HepG2 (cell line): ENCODE results near the gene CLDN9. TPM values are rescaled to one million over a fixed set of nuclear protein-coding genes. Genes with fewer than 3 reads are reported as not detected.

Experiments
- ADNP ChIP-seq: sonication (generic); formaldehyde crosslinking; IDR thresholded peaks from 2 replicates; pipeline ENCODE4 v1.4.0; 2020; ENCODE audit warnings: missing genetic modification reagents
- FOXO1 ChIP-seq: sonication (generic); formaldehyde crosslinking; IDR thresholded peaks from 2 replicates; pipeline ENCODE4 v1.4.0; 2020; ENCODE audit warnings: missing genetic modification reagents
- GFI1 ChIP-seq: sonication (generic); formaldehyde crosslinking; IDR thresholded peaks from 2 replicates; pipeline ENCODE4 v1.5.0; 2020; ENCODE audit warnings: missing genetic modification reagents, mild to moderate bottlenecking, borderline replicate concordance
- GLI4 ChIP-seq: sonication (generic); formaldehyde crosslinking; IDR thresholded peaks from 2 replicates; pipeline ENCODE4 v1.5.1; 2020; ENCODE audit warnings: missing genetic modification reagents, mild to moderate bottlenecking, moderate library complexity, borderline replicate concordance
- HNF4A ChIP-seq: sonication (generic); formaldehyde crosslinking; IDR thresholded peaks from 2 replicates; pipeline ENCODE4 v1.4.0; 2020; ENCODE audit warnings: missing genetic modification reagents
- KLF6 ChIP-seq: IDR thresholded peaks from 2 replicates; pipeline ENCODE4 v1.8.0; 2016; ENCODE audit warnings: missing biosample characterization, missing genetic modification reagents
- MAF1 ChIP-seq: sonication (generic); formaldehyde crosslinking; IDR thresholded peaks from 2 replicates; pipeline ENCODE4 v1.5.0; 2020; ENCODE audit warnings: missing genetic modification reagents, borderline replicate concordance
- MEF2D ChIP-seq: sonication (generic); formaldehyde crosslinking; IDR thresholded peaks from 2 replicates; pipeline ENCODE4 v1.5.1; 2020; ENCODE audit warnings: mild to moderate bottlenecking, missing genetic modification reagents
- MTA3 ChIP-seq: sonication (generic); formaldehyde crosslinking; IDR thresholded peaks from 2 replicates; pipeline ENCODE4 v1.4.0; 2020; ENCODE audit warnings: missing genetic modification reagents
- NR2C2 ChIP-seq: sonication (generic); formaldehyde crosslinking; IDR thresholded peaks from 2 replicates; pipeline ENCODE4 v1.4.0; 2020; ENCODE audit warnings: missing genetic modification reagents, mild to moderate bottlenecking, moderate library complexity, borderline replicate concordance
- SALL2 ChIP-seq: sonication (generic); formaldehyde crosslinking; IDR thresholded peaks from 2 replicates; pipeline ENCODE4 v1.8.1; 2023; ENCODE audit warnings: mild to moderate bottlenecking, missing genetic modification reagents, inconsistent platforms
- SIX4 ChIP-seq: sonication (generic); formaldehyde crosslinking; IDR thresholded peaks from 2 replicates; pipeline ENCODE4 v1.4.0; 2020; ENCODE audit warnings: missing genetic modification reagents
- SOX6 ChIP-seq, 2 experiments: fragments of 450-650 bp in 1 of 2; sonication (generic) in 1 of 2; formaldehyde crosslinking in 1 of 2; IDR thresholded peaks; 2 replicates each; pipeline versions ENCODE4 v1.4.0 to v1.6.1; 2017 to 2020; ENCODE audit warnings: antibody characterized with exemption in 1 of 2, mild to moderate bottlenecking in 1 of 2, missing genetic modification reagents in 1 of 2
- SP140L ChIP-seq: sonication (generic); formaldehyde crosslinking; IDR thresholded peaks from 2 replicates; pipeline ENCODE4 v1.4.0; 2020; ENCODE audit warnings: missing genetic modification reagents, borderline replicate concordance
- SP5 ChIP-seq: IDR thresholded peaks from 2 replicates; pipeline ENCODE4 v1.6.1; 2016; ENCODE audit warnings: low read depth, borderline replicate concordance
- ZNF225 ChIP-seq: sonication (generic); formaldehyde crosslinking; IDR thresholded peaks from 2 replicates; pipeline ENCODE4 v1.4.0; 2020; ENCODE audit warnings: mild to moderate bottlenecking, missing genetic modification reagents
- ZNF256 ChIP-seq: sonication (generic); formaldehyde crosslinking; conservative IDR thresholded peaks from 2 replicates; pipeline ENCODE4 v1.4.0; 2020; ENCODE audit warnings: missing genetic modification reagents
- ZNF350 ChIP-seq: sonication (generic); formaldehyde crosslinking; IDR thresholded peaks from 2 replicates; pipeline ENCODE4 v1.4.0; 2020; ENCODE audit warnings: mild to moderate bottlenecking, low read depth, missing genetic modification reagents, borderline replicate concordance
- ZNF354B ChIP-seq: sonication (generic); formaldehyde crosslinking; IDR thresholded peaks from 2 replicates; pipeline ENCODE4 v1.8.0; 2022; ENCODE audit warnings: mild to moderate bottlenecking, missing genetic modification reagents
- ZNF484 ChIP-seq: sonication (generic); formaldehyde crosslinking; IDR thresholded peaks from 2 replicates; pipeline ENCODE4 v1.5.1; 2020; ENCODE audit warnings: mild to moderate bottlenecking, low read depth, missing genetic modification reagents, borderline replicate concordance
- ZNF598 ChIP-seq: sonication (generic); formaldehyde crosslinking; IDR thresholded peaks from 2 replicates; pipeline ENCODE4 v1.5.1; 2020; ENCODE audit warnings: mild to moderate bottlenecking, missing genetic modification reagents, borderline replicate concordance
- ZNF816 ChIP-seq: sonication (generic); formaldehyde crosslinking; IDR thresholded peaks from 2 replicates; pipeline ENCODE4 v1.8.0; 2022; ENCODE audit warnings: missing genetic modification reagents, mild to moderate bottlenecking, borderline replicate concordance
- ZNF878 ChIP-seq: sonication (generic); formaldehyde crosslinking; IDR thresholded peaks from 2 replicates; pipeline ENCODE4 v1.8.1; 2023; ENCODE audit warnings: mild to moderate bottlenecking, missing genetic modification reagents, moderate library complexity
- ZSCAN22 ChIP-seq: sonication (generic); formaldehyde crosslinking; IDR thresholded peaks from 2 replicates; pipeline ENCODE4 v1.4.0; 2020; ENCODE audit warnings: mild to moderate bottlenecking, missing genetic modification reagents
- polyA plus RNA-seq, 8 experiments: library from polyadenylated mRNA; depleted of rRNA in 3 of 8; stranded (reverse) in 7 of 8; unstranded in 1 of 8; fragments of >200 nt; fragmentation: Illumina TruSeq in 4 of 8; extraction: Trizol in 4 of 8; gene quantifications; 2 replicates each; pipeline versions ENCODE4 v1.2.1 to v1.2.3, GENCODE V29; 2011 to 2016; ENCODE audit warnings: low read depth in 4 of 8, missing spikeins in 1 of 8, mixed read lengths in 1 of 8; ENCODE audit not compliant: insufficient read depth in 1 of 8
- total RNA-seq, 5 experiments: library from RNA; depleted of rRNA; stranded (reverse); fragments of >200 nt; fragmentation: Illumina TruSeq; extraction: Trizol; gene quantifications; 2 replicates each; pipeline ENCODE4 v1.2.3, GENCODE V29; 2016; ENCODE audit warnings: low read depth in 1 of 5
- TF ChIP-seq, protein P1 (sequence below): sonication (generic); formaldehyde crosslinking; IDR thresholded peaks from 2 replicates; pipeline ENCODE4 v1.9.0; 2021; ENCODE audit warnings: missing genetic modification reagents, borderline replicate concordance
- TF ChIP-seq, protein P2 (sequence below): sonication (generic); formaldehyde crosslinking; IDR thresholded peaks from 2 replicates; pipeline ENCODE4 v1.5.1; 2020; ENCODE audit warnings: missing genetic modification reagents, mild to moderate bottlenecking, borderline replicate concordance
- TF ChIP-seq, protein P3 (sequence below): sonication (generic); formaldehyde crosslinking; IDR thresholded peaks from 2 replicates; pipeline ENCODE4 v1.5.0; 2020; ENCODE audit warnings: missing genetic modification reagents

The CLDN9 gene
- total and polyA plus RNA-seq, 2 of the 13 experiments (the other 11 are each of a cell fraction or from before 2014, with no cell fraction given): 0.15 to 0.26 TPM

DNA sequence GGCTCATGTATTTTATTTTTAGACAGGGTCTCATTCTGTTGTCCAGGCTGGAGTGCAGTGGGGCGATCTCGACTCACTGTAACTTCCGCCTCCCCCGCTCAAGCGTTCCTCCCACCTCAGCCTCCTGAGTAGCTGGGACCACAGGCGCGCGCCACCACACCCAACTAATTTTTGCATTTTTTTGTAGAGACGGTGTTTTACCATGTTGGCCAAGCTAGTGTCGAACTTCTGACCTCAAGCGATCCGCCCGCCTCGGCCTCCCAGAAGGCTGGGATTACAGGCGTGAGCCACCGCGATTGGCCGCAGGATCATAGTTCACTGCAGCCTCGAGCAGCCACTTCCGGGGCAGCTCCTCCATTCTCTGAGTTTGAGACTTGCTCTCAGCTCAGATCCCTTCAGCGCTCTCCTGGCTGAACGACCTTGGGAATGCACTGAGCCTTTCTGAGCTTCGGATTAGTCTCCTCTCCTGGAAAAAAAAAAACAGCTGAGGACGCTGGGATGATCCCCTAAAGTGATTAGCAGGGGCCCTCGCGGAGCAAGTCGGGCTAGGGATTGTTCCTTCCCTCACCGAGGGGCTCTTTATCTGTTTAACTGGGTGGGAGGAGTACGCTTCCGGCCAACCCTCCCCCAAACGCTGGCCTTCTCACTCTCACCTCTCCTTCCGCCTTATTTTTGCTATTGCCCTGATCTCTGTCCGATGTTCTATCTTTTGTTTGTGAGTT is 31.4 kb upstream of the CLDN9 start (continued):
- peak; percentile 73; the same call in 1 of the 2 replicates for TF ChIP-seq ZNF350 (CRISPR knock-in tag)
- no peak for TF ChIP-seq ZNF816 (CRISPR knock-in tag)
- TF ChIP-seq, protein P1, sequence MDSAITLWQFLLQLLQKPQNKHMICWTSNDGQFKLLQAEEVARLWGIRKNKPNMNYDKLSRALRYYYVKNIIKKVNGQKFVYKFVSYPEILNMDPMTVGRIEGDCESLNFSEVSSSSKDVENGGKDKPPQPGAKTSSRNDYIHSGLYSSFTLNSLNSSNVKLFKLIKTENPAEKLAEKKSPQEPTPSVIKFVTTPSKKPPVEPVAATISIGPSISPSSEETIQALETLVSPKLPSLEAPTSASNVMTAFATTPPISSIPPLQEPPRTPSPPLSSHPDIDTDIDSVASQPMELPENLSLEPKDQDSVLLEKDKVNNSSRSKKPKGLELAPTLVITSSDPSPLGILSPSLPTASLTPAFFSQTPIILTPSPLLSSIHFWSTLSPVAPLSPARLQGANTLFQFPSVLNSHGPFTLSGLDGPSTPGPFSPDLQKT: no peak
- TF ChIP-seq SALL2: no peak
- no peak for TF ChIP-seq GLI4 (CRISPR knock-in tag)
- no peak for TF ChIP-seq ZNF878 (CRISPR knock-in tag)
- TF ChIP-seq KLF6 (CRISPR knock-in tag): peak; percentile 43; the same call in 1 of the 2 replicates
- TF ChIP-seq, protein P2, sequence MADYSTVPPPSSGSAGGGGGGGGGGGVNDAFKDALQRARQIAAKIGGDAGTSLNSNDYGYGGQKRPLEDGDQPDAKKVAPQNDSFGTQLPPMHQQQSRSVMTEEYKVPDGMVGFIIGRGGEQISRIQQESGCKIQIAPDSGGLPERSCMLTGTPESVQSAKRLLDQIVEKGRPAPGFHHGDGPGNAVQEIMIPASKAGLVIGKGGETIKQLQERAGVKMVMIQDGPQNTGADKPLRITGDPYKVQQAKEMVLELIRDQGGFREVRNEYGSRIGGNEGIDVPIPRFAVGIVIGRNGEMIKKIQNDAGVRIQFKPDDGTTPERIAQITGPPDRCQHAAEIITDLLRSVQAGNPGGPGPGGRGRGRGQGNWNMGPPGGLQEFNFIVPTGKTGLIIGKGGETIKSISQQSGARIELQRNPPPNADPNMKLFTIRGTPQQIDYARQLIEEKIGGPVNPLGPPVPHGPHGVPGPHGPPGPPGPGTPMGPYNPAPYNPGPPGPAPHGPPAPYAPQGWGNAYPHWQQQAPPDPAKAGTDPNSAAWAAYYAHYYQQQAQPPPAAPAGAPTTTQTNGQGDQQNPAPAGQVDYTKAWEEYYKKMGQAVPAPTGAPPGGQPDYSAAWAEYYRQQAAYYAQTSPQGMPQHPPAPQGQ (CRISPR knock-in tag): no peak
- TF ChIP-seq MAF1 (CRISPR knock-in tag): no peak
- no peak for TF ChIP-seq SIX4 (CRISPR knock-in tag)
- no peak for TF ChIP-seq SOX6 (IDR thresholded peaks at IDR 0.05)
- TF ChIP-seq SOX6 (CRISPR knock-in tag; IDR thresholded peaks at IDR 0.05): peak; percentile 37; the same call in 1 of the 2 replicates
- no peak for TF ChIP-seq ZSCAN22 (CRISPR knock-in tag)
- 0 out of 2 replicates have a peak, but pooled peaks have one; percentile 6 for TF ChIP-seq FOXO1 (CRISPR knock-in tag)
- peak; percentile 39; the same call in 1 of the 2 replicates for TF ChIP-seq GFI1 (CRISPR knock-in tag)
- TF ChIP-seq ZNF598: no peak
- TF ChIP-seq ZNF256 (CRISPR knock-in tag): no peak; the same call in 1 of the 2 replicates
- no peak; the same call in 1 of the 2 replicates for TF ChIP-seq ADNP (CRISPR knock-in tag)
- TF ChIP-seq ZNF354B (CRISPR knock-in tag): no peak
- no peak for TF ChIP-seq SP5 (CRISPR knock-in tag)
- peak; percentile 77 for TF ChIP-seq HNF4A
- no peak for TF ChIP-seq SP140L
- no peak; the same call in 1 of the 2 replicates for TF ChIP-seq ZNF225
- TF ChIP-seq, protein P3, sequence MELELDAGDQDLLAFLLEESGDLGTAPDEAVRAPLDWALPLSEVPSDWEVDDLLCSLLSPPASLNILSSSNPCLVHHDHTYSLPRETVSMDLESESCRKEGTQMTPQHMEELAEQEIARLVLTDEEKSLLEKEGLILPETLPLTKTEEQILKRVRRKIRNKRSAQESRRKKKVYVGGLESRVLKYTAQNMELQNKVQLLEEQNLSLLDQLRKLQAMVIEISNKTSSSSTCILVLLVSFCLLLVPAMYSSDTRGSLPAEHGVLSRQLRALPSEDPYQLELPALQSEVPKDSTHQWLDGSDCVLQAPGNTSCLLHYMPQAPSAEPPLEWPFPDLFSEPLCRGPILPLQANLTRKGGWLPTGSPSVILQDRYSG: no peak
- TF ChIP-seq MTA3 (CRISPR knock-in tag): no peak
- TF ChIP-seq NR2C2 (CRISPR knock-in tag): peak; percentile 92
- TF ChIP-seq MEF2D: peak; percentile 66; the same call in 1 of the 2 replicates
- TF ChIP-seq ZNF484 (CRISPR knock-in tag): no peak
